A549 (cell line): Measurements from ENCODE around the gene GUCA2B.

ENCODE experiments used
- CEBPB ChIP-seq, 2 experiments: fragments of >200 bp in 1 of 2; sonication (Bioruptor Twin) in 1 of 2; formaldehyde crosslinking in 1 of 2; IDR thresholded peaks; 2 replicates each; pipeline ENCODE4 v1.6.1; 2012 to 2016
- CHD4 ChIP-seq: fragments of 200-600 bp; sonication (generic); IDR thresholded peaks from 2 replicates; pipeline ENCODE4 v1.6.1; 2016; ENCODE audit warnings: antibody characterized with exemption, mild to moderate bottlenecking, borderline replicate concordance
- MAFK ChIP-seq: fragments of 450-650 bp; IDR thresholded peaks from 2 replicates; pipeline ENCODE4 v1.6.1; 2014; ENCODE audit not compliant: partially characterized antibody
- POLR2AphosphoS2 ChIP-seq: conservative IDR thresholded peaks from 2 replicates; pipeline ENCODE4 v1.6.1; 2012; ENCODE audit warnings: low read length, improper control_type of control experiment, inconsistent platforms
- RAD21 ChIP-seq, 2 experiments: fragments of >200 bp in 1 of 2; sonication (Bioruptor Twin) in 1 of 2; formaldehyde crosslinking in 1 of 2; IDR thresholded peaks in 1 of 2; conservative IDR thresholded peaks in 1 of 2; 2 replicates in 1 of 2; 3 replicates in 1 of 2; pipeline ENCODE4 v1.6.1; 2012 to 2018; ENCODE audit warnings: inconsistent platforms in 1 of 2
- RFX5 ChIP-seq: fragments of 450-650 bp; IDR thresholded peaks from 2 replicates; pipeline ENCODE4 v1.7.1; 2014; ENCODE audit warnings: antibody characterized with exemption, mild to moderate bottlenecking, moderate library complexity
- TF ChIP-seq, protein P1 (sequence below): fragments of >200 bp; sonication (Bioruptor Twin); formaldehyde crosslinking; IDR thresholded peaks from 3 replicates; pipeline ENCODE4 v1.5.1; 2016
- TF ChIP-seq, protein P2 (sequence below): IDR thresholded peaks from 2 replicates; pipeline ENCODE4 v1.6.1; 2012

GRCh38 chr1:42146626-42147320 is 6.4 kb upstream of the GUCA2B start:
- TF ChIP-seq RAD21 (conservative IDR thresholded peaks at IDR 0.05 in 1 of 2, IDR thresholded peaks at IDR 0.05 in 1 of 2) (peak; percentile 86 to 89), RFX5 (no peak), MAFK (no peak), CHD4 (no peak), CEBPB (IDR thresholded peaks at IDR 0.05) (peak in 1 of 2 experiments; percentile 52; a peak in 3 of 4 replicates), POLR2AphosphoS2 (no peak)
- TF ChIP-seq, protein P1, sequence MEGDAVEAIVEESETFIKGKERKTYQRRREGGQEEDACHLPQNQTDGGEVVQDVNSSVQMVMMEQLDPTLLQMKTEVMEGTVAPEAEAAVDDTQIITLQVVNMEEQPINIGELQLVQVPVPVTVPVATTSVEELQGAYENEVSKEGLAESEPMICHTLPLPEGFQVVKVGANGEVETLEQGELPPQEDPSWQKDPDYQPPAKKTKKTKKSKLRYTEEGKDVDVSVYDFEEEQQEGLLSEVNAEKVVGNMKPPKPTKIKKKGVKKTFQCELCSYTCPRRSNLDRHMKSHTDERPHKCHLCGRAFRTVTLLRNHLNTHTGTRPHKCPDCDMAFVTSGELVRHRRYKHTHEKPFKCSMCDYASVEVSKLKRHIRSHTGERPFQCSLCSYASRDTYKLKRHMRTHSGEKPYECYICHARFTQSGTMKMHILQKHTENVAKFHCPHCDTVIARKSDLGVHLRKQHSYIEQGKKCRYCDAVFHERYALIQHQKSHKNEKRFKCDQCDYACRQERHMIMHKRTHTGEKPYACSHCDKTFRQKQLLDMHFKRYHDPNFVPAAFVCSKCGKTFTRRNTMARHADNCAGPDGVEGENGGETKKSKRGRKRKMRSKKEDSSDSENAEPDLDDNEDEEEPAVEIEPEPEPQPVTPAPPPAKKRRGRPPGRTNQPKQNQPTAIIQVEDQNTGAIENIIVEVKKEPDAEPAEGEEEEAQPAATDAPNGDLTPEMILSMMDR = peak; percentile 82
- TF ChIP-seq, protein P2, sequence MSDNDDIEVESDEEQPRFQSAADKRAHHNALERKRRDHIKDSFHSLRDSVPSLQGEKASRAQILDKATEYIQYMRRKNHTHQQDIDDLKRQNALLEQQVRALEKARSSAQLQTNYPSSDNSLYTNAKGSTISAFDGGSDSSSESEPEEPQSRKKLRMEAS = no peak
